H9 (cell line): Measurements from ENCODE around the gene BFSP1. TPM values are rescaled to one million over a fixed set of nuclear protein-coding genes. Genes with fewer than 3 reads are reported as not detected.

Source experiments
- DNase-seq: peaks from one replicate; pipeline ENCODE4 v3.0.0-alpha.2; 2017
- H2AFZ ChIP-seq: one replicate; pipeline ENCODE4 v1.6.1; 2013; ENCODE audit warnings: mild to moderate bottlenecking, low read length, control low read depth, moderate library complexity
- H2AK5ac ChIP-seq: 2 replicates; pipeline ENCODE4 v1.6.1; 2013; ENCODE audit warnings: low read length, control low read depth, mixed read lengths; ENCODE audit not compliant: insufficient read length
- H2BK120ac ChIP-seq: one replicate; pipeline ENCODE4 v1.6.1; 2013; ENCODE audit warnings: low read depth, mild to moderate bottlenecking, low read length, control low read depth, inconsistent platforms; ENCODE audit not compliant: poor library complexity, severe bottlenecking
- H2BK12ac ChIP-seq: 2 replicates; pipeline ENCODE4 v1.6.1; 2013; ENCODE audit warnings: low read length, control low read depth, mixed read lengths, low read depth; ENCODE audit not compliant: insufficient read length
- H2BK15ac ChIP-seq: 2 replicates; pipeline ENCODE4 v1.6.1; 2013; ENCODE audit warnings: low read depth, low read length, control low read depth
- H2BK20ac ChIP-seq: one replicate; pipeline ENCODE4 v1.6.1; 2013; ENCODE audit warnings: low read depth, mild to moderate bottlenecking, low read length, control low read depth, inconsistent platforms; ENCODE audit not compliant: poor library complexity, severe bottlenecking
- H2BK5ac ChIP-seq: 2 replicates; pipeline ENCODE4 v1.6.1; 2013; ENCODE audit warnings: low read length, control low read depth, mixed read lengths; ENCODE audit not compliant: insufficient read length
- H3K14ac ChIP-seq: 2 replicates; pipeline ENCODE4 v1.6.1; 2013; ENCODE audit warnings: low read length, control low read depth; ENCODE audit not compliant: insufficient read depth
- H3K18ac ChIP-seq: 2 replicates; pipeline ENCODE4 v1.6.1; 2013; ENCODE audit warnings: low read depth, mild to moderate bottlenecking, mixed read lengths, low read length, control low read depth; ENCODE audit not compliant: insufficient read length
- H3K23ac ChIP-seq: 2 replicates; pipeline ENCODE4 v1.6.1; 2013; ENCODE audit warnings: low read length, control low read depth, mixed read lengths, low read depth; ENCODE audit not compliant: insufficient read length
- H3K23me2 ChIP-seq: 2 replicates; pipeline ENCODE4 v1.6.1; 2013; ENCODE audit warnings: low read depth, mild to moderate bottlenecking, mixed read lengths, low read length, control low read depth; ENCODE audit not compliant: insufficient read length, poor library complexity, severe bottlenecking
- H3K27ac ChIP-seq: 2 replicates; pipeline ENCODE4 v1.5.1; 2013; ENCODE audit warnings: low read length, control low read depth, mixed read lengths, low read depth; ENCODE audit not compliant: insufficient read length
- H3K27me3 ChIP-seq: 2 replicates; pipeline ENCODE4 v1.6.1; 2013; ENCODE audit warnings: low read length, control low read depth, inconsistent platforms; ENCODE audit not compliant: insufficient read depth
- H3K4ac ChIP-seq: 2 replicates; pipeline ENCODE4 v1.6.1; 2013; ENCODE audit warnings: low read depth, mild to moderate bottlenecking, control low read depth, inconsistent platforms, low read length, moderate library complexity
- H3K4me1 ChIP-seq: 2 replicates; pipeline ENCODE4 v1.6.1; 2013; ENCODE audit warnings: low read length, control low read depth, inconsistent platforms; ENCODE audit not compliant: insufficient read depth
- H3K4me2 ChIP-seq: 2 replicates; pipeline ENCODE4 v1.6.1; 2013; ENCODE audit warnings: low read length, control low read depth, mixed read lengths; ENCODE audit not compliant: insufficient read length, insufficient read depth
- H3K56ac ChIP-seq: 2 replicates; pipeline ENCODE4 v1.6.1; 2013; ENCODE audit warnings: low read depth, mild to moderate bottlenecking, mixed read lengths, low read length, control low read depth; ENCODE audit not compliant: insufficient read length
- H3K79me1 ChIP-seq: 2 replicates; pipeline ENCODE4 v1.6.1; 2013; ENCODE audit warnings: low read depth, mild to moderate bottlenecking, moderate library complexity, low read length, control low read depth, inconsistent platforms; ENCODE audit not compliant: insufficient read depth, poor library complexity, severe bottlenecking
- H3K79me2 ChIP-seq: 2 replicates; pipeline ENCODE4 v1.6.1; 2013; ENCODE audit warnings: low read length, control low read depth, inconsistent platforms; ENCODE audit not compliant: insufficient read depth
- H3K9ac ChIP-seq: 2 replicates; pipeline ENCODE4 v1.6.1; 2013; ENCODE audit warnings: low read length, control low read depth, mixed read lengths; ENCODE audit not compliant: insufficient read length; ENCODE audit errors: extremely low read depth
- H3K9me3 ChIP-seq: one replicate; pipeline ENCODE4 v1.6.1; 2013; ENCODE audit warnings: low read depth, low read length, inconsistent platforms; ENCODE audit not compliant: control insufficient read depth
- H3T11ph ChIP-seq: one replicate; pipeline ENCODE4 v1.6.1; 2013; ENCODE audit warnings: mild to moderate bottlenecking, low read length, control low read depth, inconsistent platforms
- H4K20me1 ChIP-seq: one replicate; pipeline ENCODE4 v1.6.1; 2013; ENCODE audit not compliant: control insufficient read depth, insufficient read length, insufficient read depth
- H4K5ac ChIP-seq: 2 replicates; pipeline ENCODE4 v1.6.1; 2013; ENCODE audit warnings: low read depth, mild to moderate bottlenecking, mixed read lengths, low read length, control low read depth; ENCODE audit not compliant: insufficient read length
- H4K8ac ChIP-seq: replicated peaks from 2 replicates; pipeline ENCODE4 v1.6.1; 2013; ENCODE audit warnings: low read length, control low read depth, mixed read lengths, low read depth; ENCODE audit not compliant: insufficient read length
- H4K91ac ChIP-seq: 2 replicates; pipeline ENCODE4 v1.6.1; 2013; ENCODE audit warnings: low read depth, mild to moderate bottlenecking, moderate library complexity, mixed read lengths, low read length, control low read depth; ENCODE audit not compliant: insufficient read length
- H3K27ac Mint-ChIP-seq, 3 experiments: 2 replicates in 2 of 3; 3 replicates in 1 of 3; pipeline ENCODE4 v1.8.0; 2020 to 2021; ENCODE audit warnings: mixed read lengths in 3 of 3, mild to moderate bottlenecking in 1 of 3, moderate library complexity in 1 of 3
- H3K27me3 Mint-ChIP-seq: 2 replicates; pipeline ENCODE4 v1.8.0; 2021; ENCODE audit warnings: low read depth, mild to moderate bottlenecking, moderate library complexity, mixed read lengths
- H3K36me3 Mint-ChIP-seq, 3 experiments: 2 replicates in 2 of 3; 3 replicates in 1 of 3; pipeline ENCODE4 v1.8.0; 2020 to 2021; ENCODE audit warnings: low read depth in 3 of 3, mixed read lengths in 3 of 3; ENCODE audit not compliant: insufficient read depth in 1 of 3
- H3K4me1 Mint-ChIP-seq, 2 experiments: 2 replicates each; pipeline ENCODE4 v1.8.0; 2020; ENCODE audit warnings: mixed read lengths in 2 of 2
- H3K4me3 Mint-ChIP-seq, 2 experiments: 2 replicates in 1 of 2; 3 replicates in 1 of 2; pipeline ENCODE4 v1.8.0; 2020 to 2021; ENCODE audit warnings: mild to moderate bottlenecking in 2 of 2, mixed read lengths in 2 of 2, moderate library complexity in 1 of 2
- H3K9me3 Mint-ChIP-seq, 2 experiments: 2 replicates in 1 of 2; 3 replicates in 1 of 2; pipeline ENCODE4 v1.8.0; 2020; ENCODE audit warnings: mild to moderate bottlenecking in 2 of 2, mixed read lengths in 2 of 2, moderate library complexity in 1 of 2
- CTCF ChIP-seq: fragments of 200-600 bp; sonication (generic); conservative IDR thresholded peaks from 3 replicates; pipeline ENCODE4 v1.8.0; 2021; ENCODE audit warnings: antibody characterized with exemption, mild to moderate bottlenecking
- WGBS: extraction: QIAGEN DNeasy Blood & Tissue Kit; methylation state at CpG from one replicate; pipeline ENCODE4 v1.1.7; 2013; ENCODE audit warnings: missing lambda C conversion rate, low lambda C conversion rate, mixed read lengths; ENCODE audit not compliant: insufficient read length; ENCODE audit errors: extremely low coverage; 5-methylcytosine and 5-hydroxymethylcytosine counted together
- total RNA-seq: library from RNA; stranded (reverse); gene quantifications from 2 replicates; pipeline ENCODE4 v1.2.1, GENCODE V29; 2021

Gene BFSP1
- total RNA-seq, 1 experiment from 2014 or later: 9.4 TPM

- no peaks in the 10 kb centered on the region for H3K9me3 ChIP-seq
- no CpG with 5 or more reads among the region's 4 CpGs for whole genome bisulfite sequencing
- no peak overlapping the region for H3K4me3 Mint-ChIP-seq
- no peak overlapping the region for H2BK120ac ChIP-seq
- H3K23ac ChIP-seq: no peak overlapping the region
- no peak overlapping the region for H2BK12ac ChIP-seq
- no peak overlapping the region for H2AFZ ChIP-seq
- no peak overlapping the region for H3K9ac ChIP-seq
- no peak overlapping the region for H2AK5ac ChIP-seq
- no peaks in the 10 kb centered on the region for H3K27me3 ChIP-seq
- peaks cover 5% of the 10 kb centered on the region for H3K23me2 ChIP-seq
- no peaks in the 10 kb centered on the region for H3K79me2 ChIP-seq
- no peak overlapping the region for H2BK20ac ChIP-seq
- H3K4me1 Mint-ChIP-seq: peaks cover 14 to 23% of the 10 kb centered on the region in 2 experiments
- H2BK15ac ChIP-seq: no peak overlapping the region
- H4K5ac ChIP-seq: no peak overlapping the region
- no peak overlapping the region for H2BK5ac ChIP-seq
- H3K14ac ChIP-seq: no peak overlapping the region
- no peak overlapping the region; a peak in 1 of 7 replicates for H3K27ac Mint-ChIP-seq
- no peaks in the 10 kb centered on the region for H4K20me1 ChIP-seq
- H4K8ac ChIP-seq: no peak overlapping the region
- H3K18ac ChIP-seq: no peak overlapping the region
- no peaks in the 10 kb centered on the region for H3K9me3 Mint-ChIP-seq
- peaks cover 9% of the 10 kb centered on the region for H3K27me3 Mint-ChIP-seq
- no peaks in the 10 kb centered on the region for H3K4me1 ChIP-seq
- H3K56ac ChIP-seq: no peak overlapping the region
- H3T11ph ChIP-seq: no peak overlapping the region
- no peak overlapping the region for H4K91ac ChIP-seq
- no peak for DNase-seq
- no peaks in the 10 kb centered on the region for H3K36me3 Mint-ChIP-seq
- H3K4me2 ChIP-seq: no peak overlapping the region
- H3K4ac ChIP-seq: no peak overlapping the region
- no peak overlapping the region for H3K27ac ChIP-seq
- TF ChIP-seq CTCF: no peak
- H3K79me1 ChIP-seq: no peaks in the 10 kb centered on the region
Observed at GRCh38 chr20:17502105-17502504, 29.1 kb downstream of the BFSP1 start.
